ENCODE measurements around the gene GLIS1.

Gene GLIS1

DNA sequence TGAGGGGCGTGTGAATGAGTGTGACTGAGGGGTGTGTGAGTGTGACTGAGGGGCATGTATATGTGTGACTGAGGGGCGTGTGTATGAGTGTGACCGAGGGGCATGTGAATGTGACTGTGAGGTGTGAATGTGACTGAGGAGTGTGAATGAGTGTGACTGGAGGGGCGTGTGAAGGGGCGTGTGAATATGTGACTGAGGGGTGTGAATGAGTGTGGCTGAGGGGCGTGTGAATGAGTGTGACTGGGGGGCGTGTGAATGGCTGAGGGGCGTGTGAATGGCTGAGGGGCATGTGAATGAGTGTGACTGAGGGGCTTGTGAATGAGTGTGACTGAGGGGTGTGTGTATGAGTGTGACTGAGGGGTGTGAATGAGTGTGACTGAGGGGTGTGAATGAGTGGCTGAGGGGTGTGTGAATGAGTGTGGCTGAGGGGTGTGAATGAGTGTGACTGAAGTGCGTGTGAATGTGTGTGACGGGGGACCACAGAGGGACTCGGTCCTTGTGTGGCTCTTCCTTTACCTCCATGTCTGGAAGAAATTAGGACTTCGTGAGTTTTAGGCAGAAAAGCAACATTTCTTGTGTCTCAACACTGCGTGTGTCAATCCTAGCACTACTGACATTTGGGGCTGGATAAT, 105.8 kb downstream of the GLIS1 start:
- no peak for DNase-seq

DNA sequence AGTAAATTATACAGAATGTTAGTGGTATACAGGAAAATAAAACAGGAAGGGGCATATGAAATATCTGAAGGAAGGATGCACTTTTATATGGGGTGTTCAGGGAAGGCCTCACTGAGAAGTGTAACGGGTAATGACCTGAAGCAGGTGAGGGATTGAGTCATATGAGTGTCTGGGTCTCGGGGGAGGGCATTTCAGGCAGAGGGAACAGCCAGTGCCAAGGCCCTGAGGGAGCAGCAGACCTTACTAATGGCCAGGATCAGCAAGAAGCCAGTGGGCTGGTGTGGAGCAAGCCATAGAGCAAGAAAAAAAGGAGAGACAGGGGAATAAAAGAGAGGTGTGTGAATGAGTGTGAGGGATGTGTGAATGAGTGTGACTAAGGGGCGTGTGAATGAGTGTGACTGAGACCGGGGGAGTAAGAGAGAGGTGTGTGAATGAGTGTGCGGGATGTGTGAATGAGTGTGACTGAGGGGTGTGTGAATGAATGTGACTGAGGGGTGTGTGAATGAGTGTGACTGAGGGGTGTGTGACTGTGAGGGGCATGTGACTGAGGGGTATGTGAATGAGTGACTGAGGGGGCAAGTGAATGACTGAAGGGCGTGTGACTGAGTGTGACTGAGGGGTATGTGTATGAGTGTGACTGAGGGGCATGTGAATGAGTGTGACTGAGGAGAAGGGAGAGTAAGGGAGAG, 107.2 kb downstream of the GLIS1 start:
- no peak for DNase-seq

DNA sequence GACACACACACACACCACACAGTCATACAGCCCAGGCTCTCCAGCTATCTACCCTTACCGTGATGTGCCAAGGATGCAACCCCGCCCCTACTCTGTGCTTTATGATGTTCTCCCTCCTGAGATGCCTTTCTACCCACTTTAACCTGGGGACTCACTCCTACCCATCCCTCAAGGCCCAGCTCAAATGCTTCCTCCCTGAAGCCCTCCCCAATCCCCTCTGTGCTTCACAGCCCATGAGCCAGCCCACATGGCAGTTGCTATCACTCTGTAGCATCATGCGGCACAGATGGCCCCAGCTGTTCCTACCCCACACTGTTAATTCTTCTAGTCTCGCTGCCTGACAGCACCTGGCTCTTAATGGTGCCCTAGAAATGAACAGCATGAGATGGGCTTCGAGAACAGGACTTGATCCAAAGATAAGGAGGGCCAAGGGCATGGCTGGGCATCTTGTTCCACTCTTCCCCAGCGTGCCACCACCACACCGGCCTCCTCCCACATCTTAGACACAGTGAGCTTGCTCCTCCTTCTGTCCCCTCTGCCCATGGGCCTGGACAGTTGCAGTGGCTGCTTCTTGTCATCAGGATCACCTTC, 109.8 kb downstream of the GLIS1 start:
- DNase-seq: peak; percentile 84 to 93

DNA sequence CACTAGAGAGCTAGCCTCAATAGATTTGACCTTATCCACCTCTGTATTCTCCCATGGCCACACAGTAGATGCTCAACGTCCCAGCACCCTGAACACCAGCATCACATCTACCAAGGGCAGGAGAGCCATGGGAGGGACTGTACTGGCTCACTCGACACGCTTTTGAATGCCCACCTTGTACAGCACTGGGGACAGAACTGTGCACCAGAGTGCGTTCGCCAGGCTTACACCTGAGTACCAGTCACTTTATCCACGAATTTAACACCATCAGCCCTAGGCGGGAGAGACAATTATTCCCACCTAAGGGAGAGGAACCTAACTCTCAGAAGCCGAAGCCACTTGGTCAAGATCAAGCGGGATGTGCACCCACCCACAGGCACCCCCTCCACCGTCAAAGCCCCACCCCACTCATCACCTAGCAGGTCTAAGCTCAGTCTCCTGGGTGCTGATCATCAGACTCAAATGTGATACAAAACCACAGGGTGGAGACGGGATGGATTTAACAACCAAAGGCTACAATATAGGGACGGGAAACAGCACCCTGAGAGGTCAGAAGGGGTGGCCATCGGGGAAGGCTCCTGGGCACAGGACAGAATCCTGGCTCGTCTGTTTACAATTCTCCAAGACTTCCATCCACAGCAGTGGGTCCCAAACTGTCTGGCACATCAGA, 110.5 kb downstream of the GLIS1 start:
- no peak for DNase-seq

DNA sequence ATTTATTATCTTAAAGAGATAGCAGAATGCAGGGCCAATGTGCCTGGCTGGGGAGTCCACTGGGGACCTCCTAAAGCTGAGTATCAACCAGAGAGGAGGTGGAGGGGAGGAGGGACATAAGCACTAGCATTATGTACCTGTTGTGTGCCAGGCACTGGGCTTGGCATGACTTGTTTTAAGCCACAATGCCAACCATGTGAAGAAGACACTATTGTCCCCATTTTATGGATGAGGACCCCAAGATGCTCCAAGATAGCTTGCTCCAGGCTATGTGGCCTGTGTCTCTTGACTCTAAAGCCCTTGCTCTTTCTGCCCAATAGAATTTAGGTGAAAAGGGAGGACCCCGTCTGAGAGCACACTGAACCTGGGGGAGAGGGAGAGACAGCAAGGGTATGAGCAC, 111.3 kb downstream of the GLIS1 start:
- DNase-seq: no peak

DNA sequence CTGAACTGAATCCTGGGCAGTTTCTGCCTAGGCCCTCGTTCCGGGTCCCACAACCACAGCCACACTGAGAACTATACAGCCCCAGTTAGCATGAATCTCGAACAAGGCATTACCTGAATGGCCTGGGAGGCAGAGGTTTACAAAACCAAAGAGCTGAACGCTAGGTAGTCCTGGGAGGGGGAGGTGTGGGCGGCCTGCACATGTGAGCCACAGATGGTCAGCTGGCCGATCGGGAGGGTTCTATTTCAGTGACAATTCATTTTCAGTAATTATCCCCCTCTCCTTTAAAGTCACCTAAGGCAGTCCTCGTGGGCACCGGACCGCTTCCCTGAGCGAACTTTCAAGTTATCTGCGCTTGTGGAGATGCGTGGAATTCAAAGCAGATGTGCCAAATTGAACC, 111.9 kb downstream of the GLIS1 start:
- peak; percentile 62 for DNase-seq

DNA sequence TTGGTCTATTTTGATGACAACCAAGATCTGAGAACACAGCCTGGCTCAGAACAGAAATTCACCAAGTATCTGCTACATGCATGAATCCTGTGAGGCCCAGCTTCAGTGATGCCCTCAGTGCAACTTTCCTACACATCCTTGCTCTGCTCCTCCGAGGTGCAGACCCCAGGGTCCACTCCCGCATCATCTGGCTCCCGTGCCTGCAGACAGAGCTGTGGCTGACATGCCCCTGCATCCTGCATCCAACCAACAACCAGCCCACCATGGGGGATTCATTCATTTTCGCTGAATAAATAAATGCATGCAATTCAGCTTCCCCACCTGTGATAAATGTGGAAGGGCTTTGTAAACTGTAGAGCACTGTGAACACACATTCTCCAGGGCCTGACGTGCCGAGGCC, 112.3 kb downstream of the GLIS1 start:
- DNase-seq: no peak

DNA sequence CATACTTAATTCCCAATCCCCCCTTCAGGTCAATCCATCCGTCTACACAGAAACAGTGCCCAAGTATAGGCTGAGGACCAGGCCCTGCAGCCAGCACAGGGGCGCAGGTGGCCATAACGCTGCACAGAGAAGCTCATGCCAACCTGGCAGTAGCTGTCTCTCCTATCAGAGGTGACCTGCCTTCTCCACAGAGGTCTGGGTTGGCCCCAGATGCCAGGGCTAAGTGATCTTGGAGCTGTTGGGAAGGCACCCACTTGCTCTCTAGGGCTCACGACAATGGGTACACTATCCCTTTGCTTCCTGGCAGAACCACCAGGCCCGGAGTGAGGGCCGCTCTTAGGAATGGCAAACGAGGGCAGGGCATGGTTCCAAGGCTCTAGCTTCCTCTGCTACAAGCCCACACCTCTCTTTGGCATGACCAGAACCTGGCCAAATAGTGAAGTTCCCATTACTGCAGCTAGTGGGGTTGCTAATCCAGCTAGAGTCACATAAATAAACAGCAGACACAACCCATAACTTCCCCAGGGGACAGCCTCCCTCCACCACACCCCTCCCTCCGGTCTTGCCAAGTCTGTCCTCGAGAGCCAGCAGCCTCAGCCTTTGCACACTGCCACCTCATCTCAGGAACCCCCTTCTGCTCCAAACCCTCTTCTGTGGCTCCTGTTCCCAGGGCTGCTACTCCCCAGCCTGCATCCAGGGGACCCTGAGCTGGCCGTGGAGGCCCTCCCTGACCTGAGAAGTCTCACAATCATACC, 113.0 kb downstream of the GLIS1 start:
- no peak for DNase-seq

DNA sequence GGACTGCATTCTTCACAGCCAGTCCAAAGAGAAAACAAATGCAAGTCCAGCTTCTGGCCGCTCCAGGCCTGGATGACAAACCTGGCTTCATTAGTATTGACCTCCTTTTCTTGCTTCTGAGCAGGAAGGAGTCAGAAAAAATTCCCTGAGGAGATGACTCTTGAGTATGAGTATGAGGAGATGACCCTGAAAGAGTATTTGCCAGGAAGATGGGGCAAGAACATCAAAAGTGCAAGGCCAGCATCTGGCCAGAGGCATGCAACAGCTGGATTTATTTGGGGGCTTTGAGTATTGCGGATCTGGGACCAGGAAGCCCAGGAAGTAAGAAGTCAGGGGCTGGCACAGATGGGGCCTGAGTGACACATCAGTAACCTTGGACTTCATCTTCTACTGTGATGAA, 113.9 kb downstream of the GLIS1 start:
- no peak for DNase-seq

DNA sequence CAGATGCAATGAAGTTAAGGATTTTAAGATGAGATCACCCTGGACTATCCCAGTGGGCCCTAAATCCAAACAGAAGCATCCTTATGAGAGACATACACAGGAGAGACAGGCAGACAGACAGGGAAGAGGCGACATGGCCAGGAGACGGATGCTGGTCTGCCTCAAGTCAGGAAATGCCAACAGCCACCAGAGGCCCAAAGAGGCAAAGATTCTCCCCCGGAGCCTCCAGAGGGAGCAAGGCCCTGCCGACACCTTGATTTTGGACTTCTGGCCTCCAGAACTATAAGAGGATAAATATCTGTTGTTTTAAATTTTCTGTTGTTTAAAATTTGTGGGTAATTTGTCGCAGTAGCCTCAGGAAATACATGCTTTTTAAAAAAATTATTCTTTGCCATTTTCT, 116.4 kb downstream of the GLIS1 start:
- no peak for DNase-seq

DNA sequence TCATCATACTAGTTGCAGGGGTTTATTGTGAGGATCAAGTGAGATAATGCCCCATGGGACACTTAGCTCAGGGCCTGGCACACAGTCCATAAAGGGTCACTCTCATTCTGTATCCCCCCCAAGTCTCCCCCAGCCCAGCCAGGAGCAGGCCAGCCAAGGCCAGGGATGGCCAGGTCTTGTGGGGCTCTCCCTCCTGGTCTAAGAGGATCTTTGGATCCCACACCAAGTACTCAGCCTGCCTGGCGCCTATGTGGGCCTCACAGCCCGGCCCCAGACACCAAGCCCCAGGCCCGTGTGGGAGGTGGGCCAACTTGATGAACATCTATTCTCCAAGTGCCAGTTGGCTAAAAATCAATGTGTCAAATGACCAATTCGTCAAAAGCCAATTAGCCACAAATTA, 117.8 kb downstream of the GLIS1 start:
- DNase-seq: no peak

DNA sequence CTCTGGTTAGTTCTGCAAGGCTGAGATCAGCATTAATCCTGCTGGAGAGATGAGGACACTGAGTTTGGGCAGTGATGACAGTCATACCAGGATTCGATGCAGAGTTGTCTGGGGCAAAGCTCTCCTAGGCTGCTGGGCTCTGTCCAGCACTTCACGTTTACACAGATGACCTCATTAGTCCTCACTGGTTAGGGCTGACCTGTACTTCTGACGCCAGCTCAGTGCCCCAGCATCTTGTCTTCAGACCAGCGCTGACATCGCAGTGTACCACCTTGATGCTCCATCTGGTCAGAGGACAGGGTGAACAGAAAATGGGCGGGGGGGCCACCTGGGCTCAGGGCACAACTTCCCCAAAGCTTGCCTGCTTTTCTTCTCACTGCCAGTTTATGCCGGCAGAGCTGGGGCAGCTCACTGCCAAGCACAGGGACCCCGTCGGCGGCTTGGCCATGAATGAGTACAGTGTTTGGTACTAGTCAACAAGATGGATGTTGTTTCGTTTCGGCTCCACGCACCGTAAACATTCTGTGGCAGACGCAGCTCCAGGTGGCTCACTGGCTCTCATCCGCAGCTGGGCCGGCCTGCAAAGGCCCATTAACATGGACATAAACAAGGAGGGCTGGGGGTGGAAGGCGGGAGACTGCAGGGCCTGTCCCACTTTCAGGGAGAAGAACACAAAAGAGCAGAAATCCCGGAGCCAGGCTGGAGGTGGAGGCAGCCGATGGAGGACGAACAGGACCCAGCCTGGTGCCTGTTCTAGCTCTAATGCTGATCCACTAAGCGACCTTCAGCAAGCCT, 118.7 kb downstream of the GLIS1 start:
- DNase-seq: peak; percentile 35 to 52

DNA sequence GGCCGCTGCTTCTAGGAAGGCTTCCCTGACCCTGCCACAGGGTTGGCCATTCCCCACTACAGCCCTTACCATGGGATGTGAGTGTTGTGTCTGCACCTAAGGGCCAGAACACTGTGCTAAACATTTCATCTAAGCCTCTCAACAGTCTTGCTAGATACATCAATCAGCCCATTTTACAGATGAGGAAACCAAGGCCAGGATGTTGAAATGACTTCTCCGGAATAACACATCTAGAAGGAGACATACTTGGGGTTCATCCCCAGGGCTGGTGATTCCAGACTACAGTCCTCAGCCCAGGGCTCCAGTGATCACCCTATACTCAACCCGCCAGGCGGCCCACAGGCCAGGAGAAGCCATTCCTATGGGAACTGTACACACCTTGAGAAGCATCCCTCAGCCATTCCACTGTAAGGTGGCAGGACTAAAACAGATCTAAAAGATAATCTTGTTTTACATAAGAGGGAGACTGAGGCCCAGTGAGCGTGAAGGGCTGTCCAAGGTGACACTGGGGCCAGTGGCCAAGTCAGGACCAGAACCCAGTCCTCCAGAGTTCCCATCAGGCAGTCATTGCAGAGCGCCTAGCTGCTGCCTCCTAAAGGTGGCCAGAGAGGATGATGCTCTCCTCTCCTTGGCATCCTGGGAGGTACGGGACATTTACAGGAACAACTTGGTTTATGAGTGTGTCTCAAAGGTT, 119.5 kb downstream of the GLIS1 start:
- no peak for DNase-seq

DNA sequence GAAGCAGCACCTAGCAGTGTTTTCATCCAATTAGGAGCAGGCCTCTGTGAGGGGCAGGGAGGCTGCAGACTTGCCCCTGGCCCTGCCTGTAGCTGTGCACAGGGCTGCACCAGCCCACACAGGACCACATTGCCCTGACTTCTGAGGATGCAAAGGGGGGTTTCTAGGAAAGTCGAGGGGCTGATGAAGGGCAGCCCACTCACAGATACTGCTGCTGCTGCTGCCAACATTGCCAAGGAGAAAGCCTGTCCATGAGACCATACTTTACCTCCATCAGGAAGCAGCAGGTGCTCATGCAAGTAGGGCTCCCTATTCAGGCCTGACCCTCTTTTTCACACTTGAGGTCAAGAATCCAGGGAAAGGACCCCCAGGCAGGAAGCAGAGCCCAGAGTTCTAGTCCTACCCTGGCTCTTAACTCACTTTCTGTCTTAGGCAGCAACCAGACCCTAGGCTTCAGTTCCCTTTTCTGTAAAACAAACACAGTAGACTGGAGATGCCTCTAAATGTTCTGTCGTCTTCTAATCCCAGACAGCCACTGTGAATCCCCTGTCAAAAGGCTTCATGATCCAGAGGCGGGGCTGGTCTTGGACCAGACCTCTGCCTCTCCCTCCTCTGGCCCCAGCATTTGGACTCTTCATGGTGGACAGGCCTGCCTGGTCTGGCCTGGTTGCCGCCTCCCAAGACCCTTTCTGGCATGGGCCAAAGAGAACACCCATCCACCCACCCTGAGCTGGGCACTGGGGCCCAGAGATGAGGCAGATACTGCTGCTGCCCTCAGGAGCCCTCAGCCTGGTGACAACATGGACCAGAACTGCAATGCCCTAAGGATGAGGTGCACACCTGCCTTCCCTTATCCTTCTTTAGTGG, 120.2 kb downstream of the GLIS1 start:
- DNase-seq: no peak

DNA sequence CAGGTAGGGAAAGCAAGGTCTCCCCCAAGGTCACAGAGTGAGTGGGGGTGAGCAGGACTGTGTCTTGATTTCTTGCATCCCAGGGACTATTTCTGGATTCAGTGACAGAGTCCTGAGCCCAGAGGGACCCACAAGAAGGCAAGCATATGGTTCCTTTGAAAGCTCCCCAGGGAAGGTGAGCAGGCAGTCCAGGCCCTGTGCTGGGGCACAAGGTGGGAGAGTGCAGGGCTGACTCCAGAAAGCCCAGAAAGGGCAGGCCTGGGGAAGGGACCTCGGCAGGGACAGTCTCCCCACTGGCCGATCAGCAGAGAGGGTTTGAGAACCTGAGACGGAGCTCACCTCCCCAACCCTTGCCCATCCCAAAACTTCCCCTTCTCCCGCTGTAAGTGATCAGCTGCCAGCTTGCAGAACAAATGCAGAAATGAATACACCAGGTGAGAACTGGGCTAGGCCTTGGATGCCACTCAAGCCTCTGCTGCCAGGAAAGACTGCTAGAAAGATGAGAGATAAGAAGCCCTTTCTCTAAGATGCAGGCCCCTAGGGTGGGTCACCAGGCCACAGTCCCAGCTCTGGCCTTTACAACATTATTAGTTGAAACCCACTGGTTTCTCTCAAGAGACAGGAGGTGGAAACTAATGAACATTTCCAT, 121.0 kb downstream of the GLIS1 start:
- DNase-seq: no peak

DNA sequence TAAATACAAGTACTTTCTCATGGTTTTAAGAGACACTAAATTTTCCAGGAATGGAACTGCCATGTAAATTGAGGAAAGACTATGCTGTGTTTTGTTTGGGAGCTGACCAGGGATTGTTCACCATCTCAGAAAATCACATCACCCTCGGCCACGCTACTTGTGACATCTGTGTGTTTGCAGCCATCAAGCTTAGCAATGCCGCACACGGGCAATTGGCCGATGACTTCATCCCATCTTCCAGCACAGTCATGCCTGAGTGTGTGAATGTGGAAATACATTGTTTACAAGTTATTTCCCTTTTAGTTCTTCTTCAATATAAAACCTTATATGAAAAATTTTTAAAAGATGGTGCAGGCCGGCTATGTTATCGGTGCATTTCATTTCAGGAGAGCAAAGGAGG, 121.6 kb downstream of the GLIS1 start:
- no peak for DNase-seq

DNA sequence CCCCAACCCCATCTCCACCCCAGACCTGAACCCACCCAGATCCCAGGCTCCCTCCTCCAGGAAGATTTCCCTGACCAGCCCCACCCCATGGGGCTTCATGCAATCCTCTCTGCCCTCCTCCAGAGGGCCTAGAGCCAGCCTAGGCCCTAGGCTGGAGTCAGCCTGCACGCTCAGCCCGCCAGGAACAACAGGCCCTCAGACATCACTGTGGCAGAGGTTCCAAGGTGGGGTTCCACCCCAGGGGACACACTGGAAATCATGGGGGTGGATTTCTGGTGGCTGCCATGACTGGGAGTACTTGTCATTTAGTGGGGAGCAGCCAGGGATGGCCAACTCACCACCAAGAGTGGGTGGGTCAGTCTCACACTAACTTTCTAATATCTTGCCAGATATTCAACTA, 122.0 kb downstream of the GLIS1 start:
- DNase-seq: peak in 1 of 2 experiments; percentile 15

DNA sequence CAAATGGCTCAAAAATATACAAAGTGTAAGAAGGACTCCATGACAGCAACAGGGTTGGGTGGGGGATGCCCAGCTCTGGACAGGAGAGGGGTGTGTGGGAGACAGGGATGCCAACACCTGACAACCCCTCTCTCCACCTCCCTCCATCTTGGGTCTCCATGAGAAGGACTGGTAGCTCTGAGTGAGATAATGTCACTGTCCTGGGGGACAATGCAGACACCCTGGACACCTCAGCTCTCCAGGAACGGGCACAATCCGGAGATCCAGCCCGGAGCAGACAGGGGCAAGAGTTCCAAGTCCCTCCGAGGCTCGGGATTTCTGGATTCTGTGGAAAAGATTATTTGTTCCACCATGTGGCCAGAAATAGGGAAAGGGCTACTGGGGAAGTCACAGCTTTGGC, 122.5 kb downstream of the GLIS1 start:
- DNase-seq: no peak

DNA sequence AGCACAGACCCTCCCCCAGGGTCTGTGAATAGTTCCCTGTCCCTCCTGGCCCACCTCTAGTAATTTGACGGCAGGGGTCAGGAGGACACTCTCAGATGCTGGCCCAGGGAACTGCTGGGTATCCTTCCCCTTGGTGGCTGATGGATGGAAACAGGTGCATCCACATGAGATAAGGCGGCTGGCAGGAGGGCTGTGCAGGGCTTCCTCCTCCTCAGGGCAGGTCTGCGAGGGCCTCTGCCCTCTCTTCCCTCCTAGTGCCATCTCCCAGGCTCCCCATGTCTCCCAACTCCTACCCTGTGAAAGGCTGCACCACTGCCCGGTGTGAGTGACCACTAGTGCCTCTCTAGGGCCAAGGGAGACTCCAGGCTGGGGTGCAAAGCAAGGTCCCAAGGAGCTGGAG, 123.9 kb downstream of the GLIS1 start:
- peak; percentile 5 to 36 for DNase-seq

Measured in NCI-H524 (cell line).